PFSK-1 (cell line): Measurements from ENCODE around the gene KLHL26. TPM values are rescaled to one million over a fixed set of nuclear protein-coding genes. Genes with fewer than 3 reads are reported as not detected.

ENCODE experiments used
- FOXP2 ChIP-seq: optimal IDR thresholded peaks from 2 replicates; pipeline ENCODE3; 2011; ENCODE audit warnings: borderline replicate concordance, control low read depth, inconsistent platforms; ENCODE audit not compliant: insufficient read depth; ENCODE audit errors: extremely low read length, extremely low read depth
- POLR2AphosphoS5 ChIP-seq: IDR thresholded peaks from 2 replicates; pipeline ENCODE4 v1.6.1; 2012; ENCODE audit warnings: low read depth, mild to moderate bottlenecking, control low read depth, low read length, moderate library complexity
- SIN3A ChIP-seq: IDR thresholded peaks from 2 replicates; pipeline ENCODE4 v1.6.1; 2012; ENCODE audit warnings: mild to moderate bottlenecking, low read length, moderate library complexity, borderline replicate concordance; ENCODE audit not compliant: insufficient read depth
- TAF1 ChIP-seq: IDR thresholded peaks from 2 replicates; pipeline ENCODE4 v1.6.1; 2012; ENCODE audit warnings: low read length, control low read depth, borderline replicate concordance; ENCODE audit not compliant: insufficient read depth
- polyA plus RNA-seq: library from polyadenylated mRNA; unstranded; fragments of >200 nt; gene quantifications from one replicate; pipeline ENCODE4 v1.2.1, GENCODE V29; 2012; ENCODE audit warnings: low read depth, missing spikeins; ENCODE audit not compliant: insufficient read length
- TF ChIP-seq, protein P1 (sequence below), 2 experiments: IDR thresholded peaks; 2 replicates each; pipeline versions ENCODE4 v1.6.1 to v1.8.0; 2011 to 2012; ENCODE audit warnings: low read depth in 2 of 2, low read length in 2 of 2, control low read depth in 1 of 2, inconsistent platforms in 1 of 2, mild to moderate bottlenecking in 1 of 2, moderate library complexity in 1 of 2; ENCODE audit not compliant: insufficient read depth in 1 of 2

KLHL26 gene, protein sequence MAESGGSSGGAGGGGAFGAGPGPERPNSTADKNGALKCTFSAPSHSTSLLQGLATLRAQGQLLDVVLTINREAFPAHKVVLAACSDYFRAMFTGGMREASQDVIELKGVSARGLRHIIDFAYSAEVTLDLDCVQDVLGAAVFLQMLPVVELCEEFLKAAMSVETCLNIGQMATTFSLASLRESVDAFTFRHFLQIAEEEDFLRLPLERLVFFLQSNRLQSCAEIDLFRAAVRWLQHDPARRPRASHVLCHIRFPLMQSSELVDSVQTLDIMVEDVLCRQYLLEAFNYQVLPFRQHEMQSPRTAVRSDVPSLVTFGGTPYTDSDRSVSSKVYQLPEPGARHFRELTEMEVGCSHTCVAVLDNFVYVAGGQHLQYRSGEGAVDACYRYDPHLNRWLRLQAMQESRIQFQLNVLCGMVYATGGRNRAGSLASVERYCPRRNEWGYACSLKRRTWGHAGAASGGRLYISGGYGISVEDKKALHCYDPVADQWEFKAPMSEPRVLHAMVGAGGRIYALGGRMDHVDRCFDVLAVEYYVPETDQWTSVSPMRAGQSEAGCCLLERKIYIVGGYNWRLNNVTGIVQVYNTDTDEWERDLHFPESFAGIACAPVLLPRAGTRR
- 17.7 TPM for polyA plus RNA-seq

DNA sequence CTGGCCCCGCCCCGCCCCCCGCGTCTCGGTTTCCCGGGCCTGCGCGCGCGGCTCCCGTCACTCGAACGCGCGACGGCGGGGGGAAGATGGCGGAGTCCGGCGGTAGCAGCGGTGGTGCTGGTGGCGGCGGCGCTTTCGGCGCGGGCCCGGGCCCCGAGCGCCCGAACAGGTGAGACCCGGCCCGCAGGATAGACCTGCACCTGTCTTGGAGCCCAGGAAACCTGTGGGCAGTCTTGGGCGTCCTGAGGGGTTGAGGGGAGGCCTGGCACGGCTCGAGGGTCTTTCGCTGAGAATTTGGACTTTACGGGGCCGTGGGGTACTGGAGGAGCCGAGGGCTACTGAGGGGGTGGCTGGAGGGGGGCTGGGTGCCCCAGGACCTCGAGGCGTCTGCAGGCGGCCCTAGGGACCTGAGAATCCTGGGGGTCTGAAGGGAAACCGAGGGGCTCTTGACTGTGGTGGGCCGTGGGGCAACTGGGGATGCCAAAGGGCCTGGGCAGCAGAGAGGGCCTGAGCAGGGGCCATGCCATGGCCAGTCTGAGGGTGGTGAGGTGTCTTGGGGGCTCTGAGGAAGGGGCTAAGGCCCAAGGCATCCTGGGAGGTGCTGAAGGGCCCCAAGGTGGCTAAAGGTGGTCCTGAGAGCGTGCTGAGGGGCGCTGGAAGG is at the start of gene KLHL26:
Gene KLHL26 (plus strand): TSS at position 60 of the 661 bp plus-strand sequence. CDS start 27 bp downstream, at position 87.
- peak; percentile 6 for TF ChIP-seq FOXP2
- 0 out of 2 replicates have a peak, but pooled peaks have one; percentile 51 for TF ChIP-seq TAF1
- 0 out of 2 replicates have a peak, but pooled peaks have one; percentile 46 for TF ChIP-seq SIN3A
- TF ChIP-seq POLR2AphosphoS5 = peak; percentile 54; the same call in 1 of the 2 replicates
- TF ChIP-seq, protein P1, sequence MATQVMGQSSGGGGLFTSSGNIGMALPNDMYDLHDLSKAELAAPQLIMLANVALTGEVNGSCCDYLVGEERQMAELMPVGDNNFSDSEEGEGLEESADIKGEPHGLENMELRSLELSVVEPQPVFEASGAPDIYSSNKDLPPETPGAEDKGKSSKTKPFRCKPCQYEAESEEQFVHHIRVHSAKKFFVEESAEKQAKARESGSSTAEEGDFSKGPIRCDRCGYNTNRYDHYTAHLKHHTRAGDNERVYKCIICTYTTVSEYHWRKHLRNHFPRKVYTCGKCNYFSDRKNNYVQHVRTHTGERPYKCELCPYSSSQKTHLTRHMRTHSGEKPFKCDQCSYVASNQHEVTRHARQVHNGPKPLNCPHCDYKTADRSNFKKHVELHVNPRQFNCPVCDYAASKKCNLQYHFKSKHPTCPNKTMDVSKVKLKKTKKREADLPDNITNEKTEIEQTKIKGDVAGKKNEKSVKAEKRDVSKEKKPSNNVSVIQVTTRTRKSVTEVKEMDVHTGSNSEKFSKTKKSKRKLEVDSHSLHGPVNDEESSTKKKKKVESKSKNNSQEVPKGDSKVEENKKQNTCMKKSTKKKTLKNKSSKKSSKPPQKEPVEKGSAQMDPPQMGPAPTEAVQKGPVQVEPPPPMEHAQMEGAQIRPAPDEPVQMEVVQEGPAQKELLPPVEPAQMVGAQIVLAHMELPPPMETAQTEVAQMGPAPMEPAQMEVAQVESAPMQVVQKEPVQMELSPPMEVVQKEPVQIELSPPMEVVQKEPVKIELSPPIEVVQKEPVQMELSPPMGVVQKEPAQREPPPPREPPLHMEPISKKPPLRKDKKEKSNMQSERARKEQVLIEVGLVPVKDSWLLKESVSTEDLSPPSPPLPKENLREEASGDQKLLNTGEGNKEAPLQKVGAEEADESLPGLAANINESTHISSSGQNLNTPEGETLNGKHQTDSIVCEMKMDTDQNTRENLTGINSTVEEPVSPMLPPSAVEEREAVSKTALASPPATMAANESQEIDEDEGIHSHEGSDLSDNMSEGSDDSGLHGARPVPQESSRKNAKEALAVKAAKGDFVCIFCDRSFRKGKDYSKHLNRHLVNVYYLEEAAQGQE (IDR thresholded peaks at IDR 0.05; ENCODE audit: insufficient read depth in 1 of 2, low read depth in 2 of 2, low read length in 2 of 2) = no peak

DNA sequence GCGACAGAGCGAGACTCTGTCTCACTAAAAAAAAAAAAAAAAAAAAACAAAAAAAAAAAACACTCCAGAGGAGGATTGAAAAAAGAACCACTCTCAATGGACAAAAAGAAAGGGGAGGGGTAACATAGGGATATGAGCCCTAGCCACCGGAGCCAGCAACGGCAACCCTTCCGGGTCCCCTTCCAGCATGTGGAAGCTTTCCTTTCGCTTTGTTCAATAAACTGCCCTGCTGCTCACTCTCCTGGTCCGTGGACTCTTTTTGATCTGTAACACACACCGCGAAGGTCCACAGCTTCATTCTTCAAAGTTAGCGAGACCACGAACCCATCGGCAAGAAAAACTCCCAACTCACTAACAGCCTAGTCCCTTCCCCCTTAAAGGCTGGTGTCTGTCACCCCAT is 49.3 kb upstream of the KLHL26 start:
- TF ChIP-seq SIN3A = no peak
- TF ChIP-seq FOXP2 = no peak
- TF ChIP-seq, protein P1 (IDR thresholded peaks at IDR 0.05; ENCODE audit: insufficient read depth in 1 of 2, low read depth in 2 of 2, low read length in 2 of 2) = no peak
- no peak for TF ChIP-seq TAF1
- no peak for TF ChIP-seq POLR2AphosphoS5

DNA sequence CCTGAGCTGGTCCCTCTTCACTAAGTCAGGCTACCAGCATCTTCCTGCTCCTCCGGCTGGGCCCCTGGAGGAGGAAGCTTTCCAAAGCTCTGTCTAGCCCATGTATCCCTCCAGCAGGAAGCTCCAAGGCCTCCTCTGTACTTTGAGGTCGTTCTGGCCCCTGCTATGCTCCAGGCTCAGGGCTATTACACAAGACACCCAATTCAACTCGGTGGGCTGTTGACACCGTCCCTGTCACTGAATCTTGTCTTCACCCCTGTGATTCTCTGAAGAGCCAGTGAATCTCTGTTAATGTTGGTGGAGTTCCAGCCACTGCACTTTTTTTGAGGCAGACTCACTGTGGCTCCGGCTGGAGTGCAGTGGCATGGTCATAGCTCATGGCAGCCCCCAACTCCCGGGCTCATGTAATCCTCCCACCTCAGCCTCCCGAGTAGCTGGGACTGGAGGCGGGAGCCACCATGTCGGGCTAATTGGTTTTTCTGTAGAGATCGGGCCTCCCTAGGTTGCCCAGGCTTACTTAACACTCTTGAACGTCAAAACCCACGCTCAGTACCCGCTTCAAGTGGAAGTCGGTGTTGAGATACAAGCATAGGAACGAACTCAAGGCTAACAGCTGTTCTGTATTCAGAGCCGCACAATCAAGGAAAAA is 48.7 kb upstream of the KLHL26 start:
- TF ChIP-seq FOXP2 (no peak), POLR2AphosphoS5 (no peak)
- TF ChIP-seq, protein P1 (IDR thresholded peaks at IDR 0.05; ENCODE audit: insufficient read depth in 1 of 2, low read depth in 2 of 2, low read length in 2 of 2) = no peak

DNA sequence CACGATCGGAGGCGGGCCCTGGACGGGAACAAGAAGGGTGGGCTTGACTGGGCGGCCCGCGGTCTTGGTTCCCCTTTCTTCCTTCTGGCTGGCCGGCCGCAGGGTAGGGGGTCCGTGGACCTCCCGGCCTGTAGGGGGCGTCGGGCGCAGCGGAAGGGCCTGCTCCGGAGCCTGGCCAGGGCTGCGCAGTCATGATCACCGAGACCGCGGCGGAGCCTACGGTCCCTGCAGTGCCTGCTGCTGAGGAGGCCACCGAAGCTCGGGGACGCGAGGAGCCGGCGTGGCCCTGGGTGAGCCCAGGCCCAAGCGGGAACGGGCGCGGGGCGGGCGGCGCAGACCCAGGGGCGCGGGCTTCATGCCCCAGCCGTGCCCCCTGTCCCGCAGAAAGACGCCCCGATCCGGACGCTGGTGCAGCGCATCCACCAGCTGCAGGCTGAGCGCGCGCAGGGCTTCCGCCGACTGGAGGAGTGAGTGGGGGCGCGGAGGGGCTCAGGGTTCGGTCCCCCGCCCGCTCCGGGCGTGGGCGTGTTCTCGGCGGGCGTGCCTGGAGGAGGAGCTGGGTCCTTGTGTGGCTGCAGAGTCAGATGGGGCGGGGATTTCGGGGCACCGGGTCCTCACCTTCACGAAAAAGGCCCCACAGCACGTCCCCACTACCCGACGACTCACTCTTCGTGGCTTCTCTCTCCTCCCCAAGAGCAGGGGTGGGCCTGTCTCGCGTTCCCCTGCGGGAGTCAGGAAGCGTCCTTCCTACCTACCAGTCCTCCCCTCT is 48.0 kb upstream of the KLHL26 start, which contains the start of gene REX1BD:
Gene REX1BD (plus strand): TSS at position 188 of the 769 bp plus-strand sequence. CDS start 4 bp downstream, at position 192.
- peak; percentile 64 for TF ChIP-seq FOXP2
- 0 out of 2 replicates have a peak, but pooled peaks have one; percentile 35 for TF ChIP-seq SIN3A
- peak; percentile 95 for TF ChIP-seq POLR2AphosphoS5
- TF ChIP-seq, protein P1 (IDR thresholded peaks at IDR 0.05; ENCODE audit: insufficient read depth in 1 of 2, low read depth in 2 of 2, low read length in 2 of 2) = no peak
- TF ChIP-seq TAF1 = peak; percentile 74; the same call in 1 of the 2 replicates
